Neural cell (in vitro differentiated cells): ENCODE measurements around the gene ZNF112. TPM values are rescaled to one million over a fixed set of nuclear protein-coding genes. Genes with fewer than 3 reads are reported as not detected.

Experiments used
- H2AFZ ChIP-seq: fragments of 200-600, 300-800 bp; sonication (generic), shearing (Covaris generic); 2 replicates; pipeline ENCODE4 v1.6.0; 2014; ENCODE audit warnings: low read depth, mild to moderate bottlenecking, antibody characterized with exemption, low read length, moderate library complexity
- H3F3A ChIP-seq: fragments of 200-600 bp; shearing (Covaris generic); 2 replicates; pipeline ENCODE4 v1.6.1; 2016; ENCODE audit warnings: mild to moderate bottlenecking, moderate library complexity, mixed read lengths, antibody characterized with exemption, low read length; ENCODE audit not compliant: insufficient read depth, poor library complexity, severe bottlenecking
- H3K27ac ChIP-seq: fragments of 200-600, 300-800 bp; sonication (generic), shearing (Covaris generic); 2 replicates; pipeline ENCODE4 v1.5.1; 2014; ENCODE audit warnings: mild to moderate bottlenecking, low read length, moderate library complexity
- H3K27me3 ChIP-seq: fragments of 300-800, 200-600 bp; sonication (generic), shearing (Covaris generic); 2 replicates; pipeline ENCODE4 v1.6.0; 2014; ENCODE audit warnings: mild to moderate bottlenecking, low read depth, low read length, moderate library complexity; ENCODE audit not compliant: insufficient read depth
- H3K36me3 ChIP-seq: fragments of 300-800, 200-600 bp; sonication (generic), shearing (Covaris generic); 2 replicates; pipeline ENCODE4 v1.5.1; 2014; ENCODE audit warnings: mild to moderate bottlenecking, antibody characterized with exemption, low read length, moderate library complexity; ENCODE audit not compliant: insufficient read depth
- H3K4me2 ChIP-seq: fragments of 300-800, 200-600 bp; sonication (generic), shearing (Covaris generic); 2 replicates; pipeline ENCODE4 v1.6.0; 2014; ENCODE audit warnings: mild to moderate bottlenecking, low read length
- H3K4me3 ChIP-seq: fragments of 300-800, 200-600 bp; sonication (generic), shearing (Covaris generic); 2 replicates; pipeline ENCODE4 v1.5.1; 2014; ENCODE audit warnings: mild to moderate bottlenecking, low read length, moderate library complexity
- H3K79me2 ChIP-seq: fragments of 200-600 bp; shearing (Covaris generic); replicated peaks from 2 replicates; pipeline ENCODE4 v1.6.0; 2014; ENCODE audit warnings: mild to moderate bottlenecking, low read length, moderate library complexity; ENCODE audit not compliant: insufficient read depth
- H3K9ac ChIP-seq: fragments of 300-800, 200-600 bp; sonication (generic), shearing (Covaris generic); 2 replicates; pipeline ENCODE4 v1.6.1; 2016; ENCODE audit warnings: mild to moderate bottlenecking, low read length, mixed read lengths
- H3K9me2 ChIP-seq: fragments of 200-600 bp; shearing (Covaris generic); 2 replicates; pipeline ENCODE4 v1.6.1; 2016; ENCODE audit warnings: mild to moderate bottlenecking, low read length, mixed read lengths; ENCODE audit not compliant: insufficient read depth
- H3K9me3 ChIP-seq: fragments of 200-600, 300-800 bp; sonication (generic), shearing (Covaris generic); 2 replicates; pipeline ENCODE4 v1.6.1; 2016; ENCODE audit warnings: mild to moderate bottlenecking, mixed run types, low read length, moderate library complexity, mixed read lengths
- H4K20me1 ChIP-seq: fragments of 200-600 bp; shearing (Covaris generic); 2 replicates; pipeline ENCODE4 v1.6.1; 2016; ENCODE audit warnings: mild to moderate bottlenecking, mixed run types; ENCODE audit not compliant: insufficient read depth
- EZH2 ChIP-seq: fragments of 200-600, 300-800 bp; shearing (Covaris generic), sonication (generic); IDR thresholded peaks from 2 replicates; pipeline ENCODE4 v1.6.1; 2014; ENCODE audit warnings: antibody characterized with exemption, low read length, borderline replicate concordance, mild to moderate bottlenecking; ENCODE audit not compliant: insufficient read depth, poor library complexity, severe bottlenecking
- RAD21 ChIP-seq: fragments of 450-650 bp; conservative IDR thresholded peaks from 2 replicates; pipeline ENCODE4 v1.6.1; 2014; ENCODE audit warnings: antibody characterized with exemption, mild to moderate bottlenecking, moderate library complexity
- TAF1 ChIP-seq: IDR thresholded peaks from 2 replicates; pipeline ENCODE4 v1.6.1; 2012; ENCODE audit warnings: low read depth
- polyA plus RNA-seq: library from polyadenylated mRNA; depleted of rRNA; stranded (reverse); fragments of >200 nt; gene quantifications from 2 replicates; pipeline ENCODE4 v1.2.3, GENCODE V29; 2014
- small RNA-seq, 3 experiments: library from RNA; depleted of rRNA; stranded (forward); fragments of <200 nt; gene quantifications; one replicate each; pipeline ENCODE3, GENCODE V24; 2012
- TF ChIP-seq, protein P1 (sequence below): fragments of 450-650 bp; IDR thresholded peaks from 2 replicates; pipeline ENCODE4 v1.5.1; 2014; ENCODE audit warnings: antibody characterized with exemption, mild to moderate bottlenecking, moderate library complexity; ENCODE audit not compliant: poor library complexity, severe bottlenecking

Gene ZNF112
- polyA plus RNA-seq, 1 donor from 2014 or later = 16.1 TPM

DNA sequence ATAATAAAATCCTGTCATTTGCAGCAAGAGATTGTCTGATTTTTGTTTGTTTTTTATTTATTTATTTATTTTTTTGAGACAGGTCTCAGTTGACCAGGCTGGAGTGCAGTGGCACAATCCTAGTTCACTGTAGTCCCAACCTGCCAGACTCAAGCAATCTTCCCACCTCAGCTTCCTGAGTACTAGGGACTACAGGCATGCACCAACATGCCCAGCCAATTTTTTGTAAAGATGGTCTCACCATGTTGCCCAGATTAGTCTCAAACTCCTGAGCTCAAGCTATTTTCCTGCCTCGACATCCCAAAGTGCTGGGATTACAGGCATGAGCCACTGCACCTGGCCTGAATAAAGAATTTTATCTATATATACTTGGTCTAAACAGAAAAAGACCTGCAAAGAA lies 79.1 kb downstream of the ZNF112 start:
- Histone ChIP-seq H4K20me1 (no peaks in the 10 kb centered on the region), H3K4me3 (no peak overlapping the region), H3K9me3 (peaks cover 5% of the 10 kb centered on the region), H3K4me2 (no peak overlapping the region), H2AFZ (no peak overlapping the region), H3F3A (no peaks in the 10 kb centered on the region), H3K9me2 (no peaks in the 10 kb centered on the region), H3K27ac (no peak overlapping the region), H3K27me3 (no peaks in the 10 kb centered on the region), H3K79me2 (no peaks in the 10 kb centered on the region), H3K36me3 (peaks cover 6% of the 10 kb centered on the region), H3K9ac (no peak overlapping the region)
- TF ChIP-seq EZH2 = no peak
- no peak for TF ChIP-seq RAD21
- TF ChIP-seq TAF1 = no peak
- TF ChIP-seq, protein P1, sequence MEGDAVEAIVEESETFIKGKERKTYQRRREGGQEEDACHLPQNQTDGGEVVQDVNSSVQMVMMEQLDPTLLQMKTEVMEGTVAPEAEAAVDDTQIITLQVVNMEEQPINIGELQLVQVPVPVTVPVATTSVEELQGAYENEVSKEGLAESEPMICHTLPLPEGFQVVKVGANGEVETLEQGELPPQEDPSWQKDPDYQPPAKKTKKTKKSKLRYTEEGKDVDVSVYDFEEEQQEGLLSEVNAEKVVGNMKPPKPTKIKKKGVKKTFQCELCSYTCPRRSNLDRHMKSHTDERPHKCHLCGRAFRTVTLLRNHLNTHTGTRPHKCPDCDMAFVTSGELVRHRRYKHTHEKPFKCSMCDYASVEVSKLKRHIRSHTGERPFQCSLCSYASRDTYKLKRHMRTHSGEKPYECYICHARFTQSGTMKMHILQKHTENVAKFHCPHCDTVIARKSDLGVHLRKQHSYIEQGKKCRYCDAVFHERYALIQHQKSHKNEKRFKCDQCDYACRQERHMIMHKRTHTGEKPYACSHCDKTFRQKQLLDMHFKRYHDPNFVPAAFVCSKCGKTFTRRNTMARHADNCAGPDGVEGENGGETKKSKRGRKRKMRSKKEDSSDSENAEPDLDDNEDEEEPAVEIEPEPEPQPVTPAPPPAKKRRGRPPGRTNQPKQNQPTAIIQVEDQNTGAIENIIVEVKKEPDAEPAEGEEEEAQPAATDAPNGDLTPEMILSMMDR = no peak

Small RNAs within 50 kb of the gene (small RNA-seq; reads per million reads assigned to genes)
- gene NDUFA3P1 = 0 reads per million in 3 experiments

Other genes with a start within 250 kb of the ZNF112 start
- gene ZNF225, start 243.3 kb downstream of the ZNF112 start, polyA plus RNA-seq = 6.8 and 8.5 TPM in 2 replicates
- gene ZNF234, start 215.1 kb downstream of the ZNF112 start, polyA plus RNA-seq = 9.1 and 14.2 TPM in 2 replicates
- gene ZNF226, start 191.6 kb downstream of the ZNF112 start, polyA plus RNA-seq = 39.0 and 39.3 TPM in 2 replicates
- gene ZNF227, start 144.1 kb downstream of the ZNF112 start, polyA plus RNA-seq = 21.2 and 25.5 TPM in 2 replicates
- 2.8 and 3.2 TPM in 2 replicates for gene ZNF233, start 96.8 kb downstream of the ZNF112 start, polyA plus RNA-seq
- gene ZNF235, start 51.7 kb downstream of the ZNF112 start, polyA plus RNA-seq = 7.0 and 12.6 TPM in 2 replicates
- gene ZNF285, start 44.9 kb upstream of the ZNF112 start, polyA plus RNA-seq = 45.5 and 47.1 TPM in 2 replicates
- 3.8 and 9.2 TPM in 2 replicates for gene ZNF229, start 91.8 kb upstream of the ZNF112 start, polyA plus RNA-seq
- gene ZNF180, start 143.8 kb upstream of the ZNF112 start, polyA plus RNA-seq = 17.1 and 20.4 TPM in 2 replicates
- gene CEACAM20, start 173.0 kb upstream of the ZNF112 start, polyA plus RNA-seq = not detected in 2 replicates